ENCODE results near the gene EHF. TPM values are rescaled to one million over a fixed set of nuclear protein-coding genes. Genes with fewer than 3 reads are reported as not detected.
"Not testable (repeated sequence)": the region's sequence is repeated elsewhere in the genome, so short reads cannot be mapped to it uniquely, and the experiment has no call there.

The EHF gene
- total RNA-seq, 2 donors from 2014 or later, result 21.4 to 40.5 TPM

GRCh38 chr11:34683396-34683795, 62.5 kb downstream of the EHF start:
- ATAC-seq, result no peak
- intact Hi-C loops (cut with DNase I), result no loop called here
- H3K4me3 ChIP-seq, result no peak overlapping the region

GRCh38 chr11:34685864-34686263, 65.0 kb downstream of the EHF start:
- Histone ChIP-seq H3K4me1 (no peaks in the 10 kb centered on the region), H3K9me3 (no peaks in the 10 kb centered on the region), H3K27ac (no peak overlapping the region), H3K27me3 (no peaks in the 10 kb centered on the region), H3K4me3 (no peak overlapping the region), H3K36me3 (replicated peaks in 1 of 2; ENCODE audit: insufficient read depth in 1 of 2, low read depth in 2 of 2) (no peaks in the 10 kb centered on the region)
- 95 to 99% methylated on average over 2 of the region's 2 CpGs for WGBS, 2 donors
- intact Hi-C loops (cut with DNase I), result no loop called here
- ATAC-seq, result no peak
- DNase-seq, result no peak
- TF ChIP-seq CTCF (IDR thresholded peaks at IDR 0.05) (no peak), POLR2A (IDR thresholded peaks at IDR 0.05) (no peak)

More at GRCh38 chr11:34683396-34683795, 62.5 kb downstream of the EHF start:
- WGBS, 2 donors, result 91 to 100% methylated on average over 1 of the region's 1 CpG
- Histone ChIP-seq H3K27ac (no peak overlapping the region), H3K4me1 (no peaks in the 10 kb centered on the region), H3K27me3 (no peaks in the 10 kb centered on the region), H3K9me3 (no peaks in the 10 kb centered on the region), H3K36me3 (replicated peaks in 1 of 2; ENCODE audit: insufficient read depth in 1 of 2, low read depth in 2 of 2) (no peaks in the 10 kb centered on the region)
- DNase-seq, result no peak
- no peak for TF ChIP-seq POLR2A (IDR thresholded peaks at IDR 0.05)
- no peak for TF ChIP-seq CTCF (IDR thresholded peaks at IDR 0.05)

- 85 to 86% methylated on average over 19 to 23 of the region's 26 CpGs for WGBS, 2 donors
- H3K36me3 ChIP-seq (replicated peaks in 1 of 2; ENCODE audit: insufficient read depth in 1 of 2, low read depth in 2 of 2); H3K4me3 ChIP-seq; H3K9me3 ChIP-seq; intact Hi-C loops (cut with DNase I); DNase-seq; H3K4me1 ChIP-seq; H3K27ac ChIP-seq; ATAC-seq; H3K27me3 ChIP-seq: not testable (repeated sequence)
Measured at GRCh38 chr11:34692299-34692698, 71.4 kb downstream of the EHF start.

GRCh38 chr11:34696862-34697261, 76.0 kb downstream of the EHF start:
- intact Hi-C loops (cut with DNase I), result no loop called here
- no peaks in the 10 kb centered on the region for H3K4me1 ChIP-seq
- no peaks in the 10 kb centered on the region for H3K9me3 ChIP-seq
- no peaks in the 10 kb centered on the region for H3K36me3 ChIP-seq (replicated peaks in 1 of 2; ENCODE audit: insufficient read depth in 1 of 2, low read depth in 2 of 2)
- no peaks in the 10 kb centered on the region for H3K27me3 ChIP-seq
- no peak overlapping the region for H3K4me3 ChIP-seq
- H3K27ac ChIP-seq, result no peak overlapping the region
- DNase-seq (no peak), ATAC-seq (no peak)
- TF ChIP-seq CTCF (IDR thresholded peaks at IDR 0.05) (no peak), POLR2A (IDR thresholded peaks at IDR 0.05) (no peak)

GRCh38 chr11:34706709-34707461, 86.0 kb downstream of the EHF start:
- no peak for ATAC-seq
- no peaks in the 10 kb centered on the region for H3K4me1 ChIP-seq
- intact Hi-C loops (cut with DNase I), result no loop called here
- H3K9me3 ChIP-seq, result no peaks in the 10 kb centered on the region
- no peaks in the 10 kb centered on the region for H3K27me3 ChIP-seq
- no peak overlapping the region for H3K27ac ChIP-seq
- no peak for DNase-seq
- no peak for TF ChIP-seq POLR2A (IDR thresholded peaks at IDR 0.05)
- no peak for TF ChIP-seq CTCF (IDR thresholded peaks at IDR 0.05)
- WGBS, 2 donors, result 50 to 100% methylated on average over 1 to 2 of the region's 2 CpGs
- no peaks in the 10 kb centered on the region for H3K36me3 ChIP-seq (replicated peaks in 1 of 2; ENCODE audit: insufficient read depth in 1 of 2, low read depth in 2 of 2)
- H3K4me3 ChIP-seq, result no peak overlapping the region

Data from body of pancreas (tissue), 4 donors.